ENCODE measurements around the gene DPF3.

DPF3 gene

GRCh38 chr14:72704502-72704901, 189.4 kb downstream of the DPF3 start:
- DNase-seq, result no peak

- DNase-seq, result no peak
Observed at GRCh38 chr14:72701605-72702004, 192.3 kb downstream of the DPF3 start.

GRCh38 chr14:72701237-72701565, 192.7 kb downstream of the DPF3 start:
- no peak for DNase-seq

GRCh38 chr14:72700338-72701236, 193.3 kb downstream of the DPF3 start:
- no peak for DNase-seq

- DNase-seq, result no peak
Observed at GRCh38 chr14:72699852-72700257, 194.0 kb downstream of the DPF3 start.

GRCh38 chr14:72699443-72699842, 194.5 kb downstream of the DPF3 start:
- DNase-seq, result no peak

- DNase-seq, result no peak
Observed at GRCh38 chr14:72692696-72693095, 201.2 kb downstream of the DPF3 start.

- no peak for DNase-seq
Observed at GRCh38 chr14:72690324-72690723, 203.6 kb downstream of the DPF3 start.

- DNase-seq, result no peak
Observed at GRCh38 chr14:72688990-72689671, 204.8 kb downstream of the DPF3 start.

- no peak for DNase-seq
Observed at GRCh38 chr14:72686832-72687231, 207.1 kb downstream of the DPF3 start.

- DNase-seq, result no peak
Observed at GRCh38 chr14:72686101-72686500, 207.8 kb downstream of the DPF3 start.

GRCh38 chr14:72685456-72685855, 208.4 kb downstream of the DPF3 start:
- DNase-seq, result no peak

GRCh38 chr14:72683787-72684186, 210.1 kb downstream of the DPF3 start:
- no peak for DNase-seq

- no peak for DNase-seq
Observed at GRCh38 chr14:72682188-72682587, 211.7 kb downstream of the DPF3 start.

- no peak for DNase-seq
Observed at GRCh38 chr14:72680853-72681640, 212.9 kb downstream of the DPF3 start.

GRCh38 chr14:72679536-72680151, 214.3 kb downstream of the DPF3 start:
- DNase-seq, result no peak

- DNase-seq, result no peak
Observed at GRCh38 chr14:72679141-72679535, 214.8 kb downstream of the DPF3 start.

GRCh38 chr14:72678356-72678755, 215.5 kb downstream of the DPF3 start:
- DNase-seq, result no peak

GRCh38 chr14:72677664-72678063, 216.2 kb downstream of the DPF3 start:
- no peak for DNase-seq

- no peak for DNase-seq
Observed at GRCh38 chr14:72675126-72675525, 218.8 kb downstream of the DPF3 start.

GRCh38 chr14:72673179-72673578, 220.7 kb downstream of the DPF3 start:
- DNase-seq, result no peak

GRCh38 chr14:72666610-72667009, 227.3 kb downstream of the DPF3 start:
- no peak for DNase-seq

- no peak for DNase-seq
Observed at GRCh38 chr14:72665259-72665658, 228.6 kb downstream of the DPF3 start.
